BLaER1 (cell line): ENCODE data around the gene BBS1.

Experiments used
- H3K27ac ChIP-seq: shearing (Covaris generic); formaldehyde crosslinking; 2 replicates; pipeline ENCODE4 v1.8.1; 2022
- H3K27me3 ChIP-seq: shearing (Covaris generic); formaldehyde crosslinking; 2 replicates; pipeline ENCODE4 v1.8.1; 2022
- H3K36me3 ChIP-seq: shearing (Covaris generic); formaldehyde crosslinking; 2 replicates; pipeline ENCODE4 v1.8.1; 2022
- H3K4me1 ChIP-seq: shearing (Covaris generic); formaldehyde crosslinking; 2 replicates; pipeline ENCODE4 v1.8.1; 2022
- H3K4me2 ChIP-seq: shearing (Covaris generic); formaldehyde crosslinking; 2 replicates; pipeline ENCODE4 v1.8.1; 2022
- H3K4me3 ChIP-seq: shearing (Covaris generic); formaldehyde crosslinking; 2 replicates; pipeline ENCODE4 v1.8.1; 2022
- H3K9ac ChIP-seq: shearing (Covaris generic); formaldehyde crosslinking; 2 replicates; pipeline ENCODE4 v1.8.1; 2022
- H3K9me3 ChIP-seq: shearing (Covaris generic); formaldehyde crosslinking; 2 replicates; pipeline ENCODE4 v1.8.1; 2022
- H4K20me1 ChIP-seq: shearing (Covaris generic); formaldehyde crosslinking; 2 replicates; pipeline ENCODE4 v1.8.1; 2022
- Cebpa-rat ChIP-seq: shearing (Covaris generic); IDR thresholded peaks from 2 replicates; pipeline ENCODE4 v1.8.1; 2022

Gene BBS1

DNA sequence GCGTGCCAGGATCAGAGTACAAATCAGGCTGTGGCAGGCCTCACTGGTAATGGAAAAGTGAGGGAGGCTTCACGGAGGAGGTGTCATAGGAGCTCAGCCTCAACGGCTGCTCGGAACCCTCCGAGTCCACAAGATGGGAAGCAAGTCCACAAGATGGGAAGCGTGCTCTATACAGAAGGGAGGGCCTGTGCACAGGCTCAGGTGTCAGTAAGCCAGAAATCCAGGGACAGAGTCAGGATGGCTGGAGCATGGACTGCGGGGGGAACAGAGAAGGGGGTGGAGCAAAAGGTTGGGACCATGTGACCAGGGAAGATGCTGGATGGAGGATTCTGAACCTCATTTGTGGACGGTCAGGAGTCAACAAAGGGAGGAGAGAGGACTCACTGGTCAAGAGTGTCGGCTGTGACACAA lies 33.6 kb upstream of the BBS1 start:
- Histone ChIP-seq H3K9ac (no peak overlapping the region), H4K20me1 (peaks cover 40% of the 10 kb centered on the region), H3K4me2 (no peak overlapping the region), H3K4me1 (peaks cover 14% of the 10 kb centered on the region), H3K27me3 (no peaks in the 10 kb centered on the region), H3K27ac (no peak overlapping the region), H3K4me3 (no peak overlapping the region), H3K36me3 (peaks cover 62% of the 10 kb centered on the region), H3K9me3 (no peaks in the 10 kb centered on the region)
- TF ChIP-seq Cebpa-rat = no peak

- no peak overlapping the region for H3K4me3 ChIP-seq
- H3K9me3 ChIP-seq = no peaks in the 10 kb centered on the region
- H3K4me2 ChIP-seq = no peak overlapping the region
- H3K27ac ChIP-seq = no peak overlapping the region
- no peak overlapping the region for H3K9ac ChIP-seq
- peaks cover 62% of the 10 kb centered on the region for H3K36me3 ChIP-seq
- TF ChIP-seq Cebpa-rat = no peak
- peaks cover 40% of the 10 kb centered on the region for H4K20me1 ChIP-seq
- H3K4me1 ChIP-seq = peaks cover 14% of the 10 kb centered on the region
- H3K27me3 ChIP-seq = no peaks in the 10 kb centered on the region
Measured at GRCh38 chr11:66477263-66478201, 32.9 kb upstream of the BBS1 start.

GRCh38 chr11:66478729-66479393 lies 31.6 kb upstream of the BBS1 start:
- H3K27ac ChIP-seq = peak overlapping the region; percentile 93; the same call in 1 of the 2 replicates
- peaks cover 14% of the 10 kb centered on the region for H3K4me1 ChIP-seq
- no peaks in the 10 kb centered on the region for H3K27me3 ChIP-seq
- H3K4me3 ChIP-seq = peak overlapping the region; percentile 89
- no peak for TF ChIP-seq Cebpa-rat
- H3K36me3 ChIP-seq = peaks cover 58% of the 10 kb centered on the region
- H3K9me3 ChIP-seq = no peaks in the 10 kb centered on the region
- peak overlapping the region; percentile 97 for H3K4me2 ChIP-seq
- H4K20me1 ChIP-seq = peaks cover 40% of the 10 kb centered on the region
- H3K9ac ChIP-seq = peak overlapping the region; percentile 94

DNA sequence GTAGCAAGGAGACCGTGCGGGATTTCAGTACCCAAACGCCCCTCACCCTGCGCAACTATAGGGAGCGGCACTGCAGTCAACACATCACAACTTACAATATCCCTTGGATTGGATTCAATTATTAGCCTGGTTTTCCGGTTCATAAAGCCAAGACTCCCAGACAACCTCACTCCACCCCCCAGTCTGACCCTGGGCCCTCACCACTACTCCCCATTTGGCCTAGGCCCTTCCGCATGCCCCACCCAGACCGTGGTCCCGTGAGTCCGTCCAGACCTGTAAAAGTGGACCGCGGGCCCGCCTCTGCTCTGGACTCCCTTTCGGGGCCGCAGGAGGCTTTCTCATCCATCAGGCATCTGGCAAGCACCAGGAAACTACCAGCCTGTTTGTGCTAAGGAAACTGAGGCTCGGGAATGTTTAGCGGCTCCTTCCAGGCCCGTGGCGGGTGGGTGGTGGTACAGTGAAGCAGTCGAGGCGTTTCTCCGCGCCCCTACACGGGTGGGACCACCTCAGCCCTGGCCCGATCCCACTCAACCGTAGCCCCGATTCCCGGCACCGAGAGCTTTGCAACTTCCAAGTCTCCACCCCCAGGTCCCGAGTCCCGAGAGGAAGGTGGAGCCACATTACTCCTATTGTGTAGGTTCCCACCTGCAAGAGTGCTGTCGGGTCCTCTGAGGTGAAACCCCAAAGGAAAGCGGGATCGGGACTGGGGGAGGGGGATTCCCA lies 30.9 kb upstream of the BBS1 start:
- peak overlapping the region; percentile 93 for H3K27ac ChIP-seq
- H3K9ac ChIP-seq = peak overlapping the region; percentile 94
- H3K9me3 ChIP-seq = no peaks in the 10 kb centered on the region
- peaks cover 40% of the 10 kb centered on the region for H4K20me1 ChIP-seq
- H3K4me1 ChIP-seq = peaks cover 14% of the 10 kb centered on the region
- H3K36me3 ChIP-seq = peaks cover 51% of the 10 kb centered on the region
- H3K27me3 ChIP-seq = no peaks in the 10 kb centered on the region
- H3K4me2 ChIP-seq = peak overlapping the region; percentile 97
- H3K4me3 ChIP-seq = peak overlapping the region; percentile 89
- no peak for TF ChIP-seq Cebpa-rat

DNA sequence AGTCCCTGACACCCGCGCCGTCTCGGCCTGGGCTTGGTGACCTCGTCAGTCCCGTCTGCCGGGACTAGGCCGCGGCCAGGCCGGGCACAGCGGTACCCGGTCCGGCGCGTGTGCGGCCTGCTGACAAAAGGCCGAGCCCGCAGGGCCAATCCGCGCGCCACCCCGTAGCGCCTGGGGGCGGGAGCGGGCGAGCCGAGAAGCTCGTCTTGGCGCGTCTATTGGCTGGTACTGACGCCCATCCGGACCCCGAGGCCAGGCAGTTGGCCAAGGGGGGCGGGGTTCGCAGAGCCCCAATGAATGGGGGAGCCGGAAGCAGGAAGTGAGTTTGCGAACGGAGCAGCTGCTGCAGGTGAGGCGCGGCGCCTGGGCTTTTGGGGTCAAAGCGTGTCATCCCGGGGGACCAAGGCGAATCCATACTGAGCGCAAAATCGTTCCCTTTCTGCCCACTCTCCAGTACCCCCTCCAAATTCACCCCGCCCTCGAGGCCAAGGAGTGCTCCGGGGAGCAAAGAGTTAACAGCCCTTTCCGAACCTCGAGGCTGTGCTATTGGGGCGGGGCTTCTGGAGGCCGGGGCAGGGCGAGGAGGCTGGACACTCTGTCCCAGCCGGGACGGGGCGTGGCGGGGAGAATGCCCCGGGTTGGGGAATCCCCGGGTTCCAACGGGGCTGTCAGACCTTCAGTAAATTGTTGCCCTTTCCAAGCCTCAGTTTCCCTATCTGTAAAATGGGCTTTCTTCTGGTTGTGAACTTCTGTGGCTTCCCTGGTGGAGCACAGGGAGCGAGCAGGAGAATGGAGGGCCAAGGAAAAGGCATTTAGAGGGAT lies 30.1 kb upstream of the BBS1 start, which contains the start of gene DPP3:
Gene DPP3 (plus strand): TSS at position 318 of the 822 bp plus-strand sequence. CDS start 1,767 bp downstream, outside the sequence.
- Histone ChIP-seq H3K9ac (peak within 1 kb of the TSS; percentile 94), H3K27ac (peak within 1 kb of the TSS; percentile 93), H3K4me2 (peak within 1 kb of the TSS; percentile 97), H3K27me3 (no peaks in the 10 kb centered on the region), H4K20me1 (peaks cover 38% of the 10 kb centered on the region), H3K36me3 (peaks cover 50% of the 10 kb centered on the region), H3K4me1 (peaks cover 14% of the 10 kb centered on the region), H3K9me3 (no peaks in the 10 kb centered on the region), H3K4me3 (peak within 1 kb of the TSS; percentile 89)
- no peak for TF ChIP-seq Cebpa-rat

DNA sequence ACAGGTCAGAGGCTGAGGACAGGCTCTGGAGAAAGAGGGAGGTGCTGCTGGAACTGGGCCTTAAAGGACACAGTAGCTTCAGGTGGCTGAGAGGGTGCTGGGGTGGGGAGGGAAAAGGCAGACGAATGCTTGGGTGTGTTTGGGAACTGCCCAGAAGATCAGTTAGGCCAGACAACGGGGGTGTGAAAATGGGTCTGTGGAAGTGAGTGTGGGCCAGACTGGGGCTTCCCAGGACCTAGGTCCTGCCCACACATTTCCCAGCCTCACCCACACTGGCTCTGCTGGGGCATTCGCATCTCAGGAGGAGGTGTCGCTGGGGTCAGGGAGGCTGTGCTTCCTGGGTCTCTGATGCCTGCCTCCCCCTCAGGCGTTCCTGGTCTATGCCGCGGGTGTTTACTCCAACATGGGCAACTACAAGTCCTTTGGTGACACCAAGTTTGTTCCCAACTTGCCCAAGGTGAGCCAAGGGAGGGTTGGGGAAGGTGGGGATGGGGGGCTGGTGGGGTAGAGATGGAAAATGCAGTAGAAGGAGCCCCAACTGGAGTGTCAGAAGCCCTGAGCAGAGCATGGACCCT lies 25.5 kb upstream of the BBS1 start:
- H3K27me3 ChIP-seq = no peaks in the 10 kb centered on the region
- no peak overlapping the region for H3K4me2 ChIP-seq
- no peak overlapping the region for H3K27ac ChIP-seq
- no peak overlapping the region for H3K4me3 ChIP-seq
- H3K36me3 ChIP-seq = peaks cover 68% of the 10 kb centered on the region
- no peaks in the 10 kb centered on the region for H3K9me3 ChIP-seq
- H3K4me1 ChIP-seq = peaks cover 14% of the 10 kb centered on the region
- no peak for TF ChIP-seq Cebpa-rat
- no peaks in the 10 kb centered on the region for H4K20me1 ChIP-seq
- no peak overlapping the region for H3K9ac ChIP-seq

- Histone ChIP-seq H4K20me1 (peaks cover 5% of the 10 kb centered on the region; the same call in 1 of the 2 replicates), H3K27ac (no peak overlapping the region), H3K4me2 (no peak overlapping the region), H3K36me3 (peaks cover 93% of the 10 kb centered on the region), H3K9ac (0 out of 2 replicates have a peak overlapping the region, but pooled peaks have one; percentile 29), H3K4me3 (no peak overlapping the region), H3K9me3 (no peaks in the 10 kb centered on the region), H3K27me3 (no peaks in the 10 kb centered on the region), H3K4me1 (0 out of 2 replicates have a peak, but pooled peaks cover 8% of the 10 kb centered on the region)
- TF ChIP-seq Cebpa-rat = no peak
Measured at GRCh38 chr11:66488957-66489356, 21.5 kb upstream of the BBS1 start.

- H4K20me1 ChIP-seq = peaks cover 5% of the 10 kb centered on the region; the same call in 1 of the 2 replicates
Measured at GRCh38 chr11:66489636-66490035, 20.8 kb upstream of the BBS1 start.

More at GRCh38 chr11:66489636-66490035, 20.8 kb upstream of the BBS1 start:
- no peaks in the 10 kb centered on the region for H3K27me3 ChIP-seq
- H3K4me3 ChIP-seq = no peak overlapping the region
- peaks cover 100% of the 10 kb centered on the region for H3K36me3 ChIP-seq
- H3K4me2 ChIP-seq = no peak overlapping the region
- H3K9me3 ChIP-seq = no peaks in the 10 kb centered on the region
- H3K27ac ChIP-seq = no peak overlapping the region
- H3K9ac ChIP-seq = no peak overlapping the region
- TF ChIP-seq Cebpa-rat = no peak
- 0 out of 2 replicates have a peak, but pooled peaks cover 8% of the 10 kb centered on the region for H3K4me1 ChIP-seq
